GM23248 (cell line): Measurements from ENCODE around the gene C2CD4C. TPM values are rescaled to one million over a fixed set of nuclear protein-coding genes. Genes with fewer than 3 reads are reported as not detected.
"Not testable (repeated sequence)": the region's sequence is repeated elsewhere in the genome, so short reads cannot be mapped to it uniquely, and the experiment has no call there.

Experiments used
- DNase-seq: peaks from one replicate; pipeline ENCODE4 v3.0.0-alpha.2; 2015
- H2AFZ ChIP-seq: fragments of 200-600 bp; sonication (generic); 2 replicates; pipeline ENCODE4 v1.6.1; 2016; ENCODE audit warnings: antibody characterized with exemption
- H3F3A ChIP-seq: fragments of 200-600 bp; sonication (generic); 2 replicates; pipeline ENCODE4 v1.6.1; 2016; ENCODE audit warnings: mild to moderate bottlenecking, antibody characterized with exemption, mixed run types; ENCODE audit not compliant: insufficient read depth
- H3K27ac ChIP-seq: fragments of 200-600 bp; sonication (generic); 2 replicates; pipeline ENCODE4 v1.5.1; 2016; ENCODE audit warnings: mild to moderate bottlenecking
- H3K27me3 ChIP-seq: fragments of 200-600 bp; sonication (generic); replicated peaks from 2 replicates; pipeline ENCODE4 v1.6.1; 2016; ENCODE audit warnings: mild to moderate bottlenecking; ENCODE audit not compliant: insufficient read depth
- H3K36me3 ChIP-seq: fragments of 200-600 bp; sonication (generic); 2 replicates; pipeline ENCODE4 v1.6.1; 2016; ENCODE audit warnings: low read depth, mild to moderate bottlenecking
- H3K4me1 ChIP-seq: fragments of 200-600 bp; sonication (generic); 2 replicates; pipeline ENCODE4 v1.6.1; 2016; ENCODE audit warnings: mild to moderate bottlenecking; ENCODE audit not compliant: insufficient read depth
- H3K4me2 ChIP-seq: fragments of 200-600 bp; sonication (generic); one replicate; pipeline ENCODE4 v1.6.1; 2016; ENCODE audit warnings: mild to moderate bottlenecking; ENCODE audit not compliant: unreplicated experiment
- H3K4me3 ChIP-seq: fragments of 200-600 bp; sonication (generic); 2 replicates; pipeline ENCODE4 v1.5.1; 2016; ENCODE audit warnings: mild to moderate bottlenecking
- H3K79me2 ChIP-seq: fragments of 200-600 bp; sonication (generic); 2 replicates; pipeline ENCODE4 v1.6.1; 2016; ENCODE audit warnings: mild to moderate bottlenecking; ENCODE audit not compliant: insufficient read depth
- H3K9ac ChIP-seq: fragments of 200-600 bp; sonication (generic); 2 replicates; pipeline ENCODE4 v1.6.1; 2016; ENCODE audit warnings: mild to moderate bottlenecking
- H3K9me2 ChIP-seq: fragments of 200-600 bp; sonication (generic); 2 replicates; pipeline ENCODE4 v1.6.1; 2016; ENCODE audit warnings: mixed run types, mild to moderate bottlenecking, moderate library complexity; ENCODE audit not compliant: insufficient read depth
- H3K9me3 ChIP-seq: fragments of 200-600 bp; sonication (generic); one replicate; pipeline ENCODE4 v1.6.1; 2017; ENCODE audit warnings: low read depth
- H4K20me1 ChIP-seq: fragments of 200-600 bp; sonication (generic); 2 replicates; pipeline ENCODE4 v1.6.0; 2016; ENCODE audit not compliant: insufficient read depth
- EZH2 ChIP-seq: fragments of 200-600 bp; sonication (generic); IDR thresholded peaks from 2 replicates; pipeline ENCODE4 v1.6.1; 2018; ENCODE audit warnings: antibody characterized with exemption, mild to moderate bottlenecking; ENCODE audit not compliant: insufficient read depth, poor library complexity, severe bottlenecking
- EZH2phosphoT487 ChIP-seq: fragments of 200-600 bp; sonication (generic); IDR thresholded peaks from 2 replicates; pipeline ENCODE4 v1.6.1; 2018; ENCODE audit warnings: antibody characterized with exemption, moderate library complexity, mild to moderate bottlenecking, low read depth; ENCODE audit not compliant: insufficient read depth
- WGBS, 2 experiments: methylation state at CpG; one replicate each; pipeline ENCODE4 v1.1.6; 2015 to 2017; ENCODE audit warnings: low lambda C conversion rate in 2 of 2, low coverage in 1 of 2; ENCODE audit errors: missing lambda C conversion rate in 2 of 2; 5-methylcytosine and 5-hydroxymethylcytosine counted together
- in situ Hi-C: fragments of 300-500 bp; cut with MboI; formaldehyde crosslinking; loops from 2 replicates; pipeline ENCODE4 v1.15.0; 2020
- polyA plus RNA-seq: library from polyadenylated mRNA; unstranded; fragments of >200 nt; fragmentation: Nextera tagmentation; extraction: Ambion mirVana; gene quantifications from 2 replicates; pipeline ENCODE4 v1.2.1, GENCODE V29; 2016
- total RNA-seq: library from RNA; depleted of rRNA; stranded (reverse); fragments of >200 nt; shearing (Covaris generic); gene quantifications from 2 replicates; pipeline ENCODE4 v1.2.3, GENCODE V29; 2014

The C2CD4C gene
- total and polyA plus RNA-seq, 2 experiments from 2014 or later, result 0.05 to 0.32 TPM

DNA sequence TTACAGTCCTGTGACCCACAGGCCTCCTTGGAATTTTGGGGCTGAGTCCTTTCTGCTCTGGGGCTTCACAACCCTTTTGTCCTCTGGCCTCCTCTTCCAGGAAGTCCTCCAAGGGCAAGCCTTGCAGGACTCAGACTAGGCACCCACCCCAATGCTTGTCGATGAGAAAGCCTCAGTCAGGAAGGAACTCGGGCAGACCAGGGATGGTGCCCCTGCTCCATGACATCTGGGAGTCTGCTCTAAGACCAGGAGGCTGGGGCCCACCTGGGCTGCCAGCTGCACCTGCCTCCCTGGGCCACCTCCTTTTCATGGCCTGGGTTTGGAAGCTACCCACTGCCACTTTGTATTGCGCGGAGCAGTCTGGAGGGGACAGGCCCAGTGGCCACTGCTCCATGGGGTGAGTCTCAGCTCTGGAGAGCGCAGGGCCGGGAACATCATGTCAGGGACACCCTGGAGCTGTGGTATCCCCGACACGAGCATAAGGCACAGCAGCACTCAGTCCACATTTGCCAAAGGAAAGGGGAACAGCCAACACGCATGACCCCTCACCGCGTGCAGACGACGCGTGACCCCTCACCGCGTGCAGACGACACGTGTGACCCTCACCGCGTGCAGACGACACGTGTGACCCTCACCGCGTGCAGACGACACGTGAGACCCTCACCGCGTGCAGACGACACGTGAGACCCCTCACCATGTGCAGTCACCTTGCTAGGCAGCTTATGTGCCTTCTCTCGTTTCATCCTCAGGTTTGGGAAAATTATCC is 10.8 kb downstream of the C2CD4C start:
- TF ChIP-seq EZH2 (no peak), EZH2phosphoT487 (no peak)

DNA sequence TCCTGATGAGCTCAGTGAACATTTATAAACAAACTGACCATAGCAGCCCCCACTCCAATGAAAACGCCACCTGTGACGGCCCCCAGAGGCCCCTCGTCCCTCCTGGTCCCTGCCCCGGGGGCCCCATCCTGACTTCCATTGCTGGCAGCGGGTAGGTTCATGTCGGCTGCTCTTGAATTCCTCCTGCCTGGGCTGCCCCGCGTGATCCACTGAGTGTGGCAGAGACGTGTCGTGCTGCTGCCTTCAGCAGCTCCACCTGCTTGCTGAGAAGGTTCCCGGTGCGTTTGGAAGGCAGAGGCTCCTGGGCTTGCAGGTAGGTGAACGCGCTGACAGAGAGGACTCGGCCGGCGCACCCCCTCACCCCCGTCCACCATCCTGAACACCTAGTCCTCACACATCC is 11.6 kb downstream of the C2CD4C start:
- no peaks in the 10 kb centered on the region for H3K27me3 ChIP-seq
- H3K9me3 ChIP-seq, result no peaks in the 10 kb centered on the region
- in situ Hi-C loops, result no loop called here
- peaks cover 28% of the 10 kb centered on the region for H3F3A ChIP-seq
- H3K79me2 ChIP-seq, result no peaks in the 10 kb centered on the region
- H3K9ac ChIP-seq, result no peak overlapping the region
- H3K27ac ChIP-seq, result no peak overlapping the region
- H3K4me2 ChIP-seq, result no peak overlapping the region
- H3K9me2 ChIP-seq, result no peaks in the 10 kb centered on the region
- TF ChIP-seq EZH2phosphoT487 (no peak), EZH2 (no peak)
- no peak overlapping the region for H2AFZ ChIP-seq
- no peak for DNase-seq
- H3K36me3 ChIP-seq, result no peaks in the 10 kb centered on the region
- 71 to 72% methylated on average over 17 to 18 of the region's 18 CpGs for WGBS, 2 experiments
- H4K20me1 ChIP-seq, result no peaks in the 10 kb centered on the region
- no peak overlapping the region for H3K4me3 ChIP-seq
- H3K4me1 ChIP-seq, result no peaks in the 10 kb centered on the region

More for the DNA sequence above, 10.8 kb downstream of the C2CD4C start:
- H3K79me2 ChIP-seq, result no peaks in the 10 kb centered on the region
- H4K20me1 ChIP-seq, result no peaks in the 10 kb centered on the region
- H2AFZ ChIP-seq, result no peak overlapping the region
- in situ Hi-C loops, result no loop called here
- H3K27me3 ChIP-seq, result no peaks in the 10 kb centered on the region
- no peak overlapping the region for H3K4me2 ChIP-seq
- H3K27ac ChIP-seq, result no peak overlapping the region
- no peaks in the 10 kb centered on the region for H3K36me3 ChIP-seq
- no peaks in the 10 kb centered on the region for H3K9me3 ChIP-seq
- 81 to 83% methylated on average over 25 to 31 of the region's 31 CpGs for WGBS, 2 experiments
- DNase-seq, result no peak
- H3K4me3 ChIP-seq, result no peak overlapping the region
- no peaks in the 10 kb centered on the region for H3K9me2 ChIP-seq
- peaks cover 25% of the 10 kb centered on the region for H3F3A ChIP-seq
- no peaks in the 10 kb centered on the region for H3K4me1 ChIP-seq
- H3K9ac ChIP-seq, result no peak overlapping the region

DNA sequence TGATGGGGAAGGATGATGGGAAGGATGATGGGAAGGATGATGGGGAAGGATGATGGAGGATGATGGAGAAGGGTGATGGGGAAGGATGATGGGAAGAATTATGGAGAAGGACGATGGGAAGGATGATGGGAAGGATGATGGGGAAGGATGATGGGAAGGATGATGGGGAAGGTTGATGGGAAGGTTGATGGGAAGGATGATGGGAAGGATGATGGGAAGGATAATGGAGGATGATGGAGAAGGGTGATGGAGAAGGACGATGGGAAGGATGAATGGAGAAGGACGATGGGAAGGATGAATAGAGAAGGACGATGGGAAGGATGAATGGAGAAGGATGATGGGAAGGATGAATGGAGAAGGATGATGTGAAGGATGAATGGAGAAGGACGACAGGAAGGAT is 13.5 kb downstream of the C2CD4C start:
- 61 to 64% methylated on average over 2 to 5 of the region's 5 CpGs for WGBS, 2 experiments
- no peak for TF ChIP-seq EZH2phosphoT487
- no peak for TF ChIP-seq EZH2
- Histone ChIP-seq H4K20me1 (no peaks in the 10 kb centered on the region), H3K9ac (no peak overlapping the region), H3K9me2 (no peaks in the 10 kb centered on the region), H3K4me1 (no peaks in the 10 kb centered on the region), H3K79me2 (no peaks in the 10 kb centered on the region), H3K4me2 (no peak overlapping the region), H3K9me3 (no peaks in the 10 kb centered on the region), H3F3A (peaks cover 28% of the 10 kb centered on the region), H3K27ac (no peak overlapping the region), H2AFZ (no peak overlapping the region), H3K4me3 (no peak overlapping the region), H3K27me3 (no peaks in the 10 kb centered on the region; the same call in 1 of the 2 replicates), H3K36me3 (no peaks in the 10 kb centered on the region)
- in situ Hi-C loops, result no loop called here
- DNase-seq, result no peak

DNA sequence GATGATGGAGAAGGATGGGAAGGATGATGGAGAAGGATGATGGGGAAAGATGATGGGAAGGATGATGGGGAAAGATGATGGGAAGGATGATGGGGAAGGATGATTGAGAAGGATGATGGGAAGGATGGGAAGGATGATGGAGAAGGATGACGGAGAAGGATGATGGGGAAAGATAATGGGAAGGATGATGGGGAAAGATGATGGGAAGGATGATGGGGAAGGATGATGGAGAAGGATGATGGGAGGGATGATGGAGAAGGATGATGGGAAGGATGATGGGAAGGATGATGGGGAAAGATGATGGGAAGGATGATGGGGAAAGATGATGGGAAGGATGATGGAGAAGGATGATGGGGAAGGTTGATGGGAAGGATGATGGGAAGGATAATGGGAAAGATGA is 14.1 kb downstream of the C2CD4C start:
- H3K36me3 ChIP-seq, H4K20me1 ChIP-seq, H3K4me1 ChIP-seq, H2AFZ ChIP-seq, H3K27ac ChIP-seq, H3K4me3 ChIP-seq, H3K9me2 ChIP-seq, H3K27me3 ChIP-seq, DNase-seq, in situ Hi-C loops, H3K9ac ChIP-seq, H3K79me2 ChIP-seq, H3K9me3 ChIP-seq, H3K4me2 ChIP-seq: not testable (repeated sequence)
- WGBS, 2 experiments, result 72% methylated on average over 1 of the region's 1 CpG; no CpG with 5 or more reads in 1 of the 2 experiments
- peaks cover 28% of the 10 kb centered on the region for H3F3A ChIP-seq

GRCh38 chr19:393560-393959 is 15.4 kb downstream of the C2CD4C start:
- H3K27ac ChIP-seq, result not testable (repeated sequence)

More at GRCh38 chr19:393560-393959, 15.4 kb downstream of the C2CD4C start:
- H3K4me1 ChIP-seq, H4K20me1 ChIP-seq, in situ Hi-C loops, H3K9me3 ChIP-seq, DNase-seq, H3K4me2 ChIP-seq, H3K36me3 ChIP-seq, H3K4me3 ChIP-seq, H3K9me2 ChIP-seq, H3K9ac ChIP-seq, H2AFZ ChIP-seq, H3K79me2 ChIP-seq: not testable (repeated sequence)
- Histone ChIP-seq H3K27me3 (peaks cover 12% of the 10 kb centered on the region; the same call in 1 of the 2 replicates), H3F3A (peaks cover 28% of the 10 kb centered on the region)
